Measurements from ENCODE around the gene NLRP1. TPM values are rescaled to one million over a fixed set of nuclear protein-coding genes. Genes with fewer than 3 reads are reported as not detected.

Gene NLRP1
- total RNA-seq, 2 experiments from 2014 or later, result 254 to 258 TPM

GRCh38 chr17:5565808-5566207 is 18.5 kb downstream of the NLRP1 start:
- Mint-ChIP-seq H3K27me3 (no peaks in the 10 kb centered on the region), H3K27ac (peak overlapping the region; percentile 7), H3K9me3 (no peaks in the 10 kb centered on the region), H3K4me3 (no peak overlapping the region), H3K36me3 (ENCODE audit: low read depth) (peaks cover 88% of the 10 kb centered on the region), H3K4me1 (ENCODE audit: low read depth) (peaks cover 66% of the 10 kb centered on the region)
- ATAC-seq (ENCODE audit: poor library complexity) (no peak), DNase-seq (no peak)
- CTCF ChIA-PET, result interaction anchor here (1.5 to 1.7 kb wide), 2 partner anchors 11 to 27 kb away, joined by 4 read pairs; no protein-coding TSS in a partner anchor
- Histone ChIP-seq H3K4me1 (ENCODE audit: insufficient read depth, low read length) (peaks cover 3% of the 10 kb centered on the region), H3K27ac (ENCODE audit: low read depth in 1 of 2, low read length in 2 of 2) (no peak overlapping the region), H3K27me3 (ENCODE audit: control insufficient read depth in 1 of 2, insufficient read depth in 2 of 2, low read length in 2 of 2) (no peaks in the 10 kb centered on the region), H3K4me3 (ENCODE audit: low read length) (no peak overlapping the region), H3K36me3 (ENCODE audit: insufficient read depth, low read length) (peaks cover 46% of the 10 kb centered on the region), H3K9me3 (ENCODE audit: control insufficient read depth in 1 of 2, insufficient read depth in 1 of 2, low read length in 2 of 2) (no peaks in the 10 kb centered on the region)
- intact Hi-C loops (cut with DNase I, micrococcal nuclease), result no loop called here
- POLR2A ChIA-PET, result interaction anchor here (1.1 kb wide), 1 partner anchor 18 kb away, joined by 5 read pairs; the partner anchor contains the start of gene NLRP1
- no peak for TF ChIP-seq CTCF (IDR thresholded peaks at IDR 0.05)

- Histone ChIP-seq H3K4me1 (ENCODE audit: insufficient read depth, low read length) (peaks cover 3% of the 10 kb centered on the region), H3K36me3 (ENCODE audit: insufficient read depth, low read length) (peaks cover 54% of the 10 kb centered on the region), H3K27ac (ENCODE audit: low read depth in 1 of 2, low read length in 2 of 2) (no peak overlapping the region), H3K27me3 (ENCODE audit: control insufficient read depth in 1 of 2, insufficient read depth in 2 of 2, low read length in 2 of 2) (no peaks in the 10 kb centered on the region), H3K4me3 (ENCODE audit: low read length) (no peak overlapping the region), H3K9me3 (ENCODE audit: control insufficient read depth in 1 of 2, insufficient read depth in 1 of 2, low read length in 2 of 2) (no peaks in the 10 kb centered on the region)
- no peak for ATAC-seq (ENCODE audit: poor library complexity)
- DNase-seq, result no peak
- Mint-ChIP-seq H3K36me3 (ENCODE audit: low read depth) (peaks cover 88% of the 10 kb centered on the region), H3K4me3 (no peak overlapping the region), H3K27ac (peak overlapping the region; percentile 1), H3K9me3 (no peaks in the 10 kb centered on the region), H3K27me3 (no peaks in the 10 kb centered on the region), H3K4me1 (ENCODE audit: low read depth) (peaks cover 54% of the 10 kb centered on the region)
- TF ChIP-seq CTCF (IDR thresholded peaks at IDR 0.05), result no peak
- POLR2A ChIA-PET, result no interaction called here
- CTCF ChIA-PET, result interaction anchor here (1.3 kb wide), 1 partner anchor 35 kb away, joined by 3 read pairs; no protein-coding TSS in a partner anchor
- intact Hi-C loops (cut with DNase I, micrococcal nuclease), result no loop called here
Observed at GRCh38 chr17:5563456-5563855, 20.9 kb downstream of the NLRP1 start.

- ATAC-seq (ENCODE audit: poor library complexity) (no peak), DNase-seq (no peak)
- H3K4me1 ChIP-seq (ENCODE audit: insufficient read depth, low read length), result peaks cover 6% of the 10 kb centered on the region
- ChIA-PET CTCF (no interaction called here), POLR2A (no interaction called here)
- no peak overlapping the region for H3K4me3 Mint-ChIP-seq
- H3K27me3 Mint-ChIP-seq, result no peaks in the 10 kb centered on the region
- peaks cover 57% of the 10 kb centered on the region for H3K4me1 Mint-ChIP-seq (ENCODE audit: low read depth)
- intact Hi-C loops (cut with DNase I, micrococcal nuclease), result no loop called here
- H3K36me3 ChIP-seq (ENCODE audit: insufficient read depth, low read length), result peaks cover 54% of the 10 kb centered on the region
- no peak for TF ChIP-seq CTCF (IDR thresholded peaks at IDR 0.05)
- peak overlapping the region; percentile 1 for H3K27ac Mint-ChIP-seq
- H3K9me3 Mint-ChIP-seq, result no peaks in the 10 kb centered on the region
- no peaks in the 10 kb centered on the region for H3K9me3 ChIP-seq (ENCODE audit: control insufficient read depth in 1 of 2, insufficient read depth in 1 of 2, low read length in 2 of 2)
- no peaks in the 10 kb centered on the region for H3K27me3 ChIP-seq (ENCODE audit: control insufficient read depth in 1 of 2, insufficient read depth in 2 of 2, low read length in 2 of 2)
- H3K4me3 ChIP-seq (ENCODE audit: low read length), result no peak overlapping the region
- no peak overlapping the region for H3K27ac ChIP-seq (ENCODE audit: low read depth in 1 of 2, low read length in 2 of 2)
- H3K36me3 Mint-ChIP-seq (ENCODE audit: low read depth), result peaks cover 88% of the 10 kb centered on the region
Observed at GRCh38 chr17:5562661-5563360, 21.5 kb downstream of the NLRP1 start.
